Mononuclear cell (primary cell): ENCODE measurements around the gene NKD2. TPM values are rescaled to one million over a fixed set of nuclear protein-coding genes. Genes with fewer than 3 reads are reported as not detected.

Experiments used
- H3K27me3 ChIP-seq: 2 replicates; pipeline ENCODE4 v1.6.0; 2011; ENCODE audit warnings: low read length, control low read depth; ENCODE audit not compliant: insufficient read depth
- H3K4me1 ChIP-seq: 2 replicates; pipeline ENCODE4 v1.5.1; 2011; ENCODE audit warnings: mild to moderate bottlenecking, low read length, control low read depth; ENCODE audit not compliant: insufficient read depth
- H3K4me3 ChIP-seq: 2 replicates; pipeline ENCODE4 v1.5.1; 2011; ENCODE audit warnings: mild to moderate bottlenecking, low read length, moderate library complexity
- H3K9me3 ChIP-seq: 2 replicates; pipeline ENCODE4 v1.5.1; 2011; ENCODE audit warnings: low read depth, mild to moderate bottlenecking, control low read depth, low read length
- total RNA-seq: library from RNA; depleted of rRNA; stranded (reverse); fragments of >200 nt; gene quantifications from one replicate; pipeline ENCODE4 v1.2.3, GENCODE V29; 2012

NKD2 gene
- total RNA-seq, 1 donor = not detected

- H3K9me3 ChIP-seq = no peaks in the 10 kb centered on the region
- no peak overlapping the region for H3K4me3 ChIP-seq
- no peaks in the 10 kb centered on the region for H3K4me1 ChIP-seq
- no peaks in the 10 kb centered on the region for H3K27me3 ChIP-seq
These were observed 34.7 kb downstream of the NKD2 start for GRCh38 chr5:1043327-1043726.

GRCh38 chr5:1044117-1044516, 35.5 kb downstream of the NKD2 start:
- no peaks in the 10 kb centered on the region for H3K9me3 ChIP-seq
- H3K4me3 ChIP-seq = no peak overlapping the region
- no peaks in the 10 kb centered on the region for H3K27me3 ChIP-seq
- no peaks in the 10 kb centered on the region for H3K4me1 ChIP-seq

GRCh38 chr5:1045960-1046560, 37.5 kb downstream of the NKD2 start:
- Histone ChIP-seq H3K27me3 (no peaks in the 10 kb centered on the region), H3K4me1 (no peaks in the 10 kb centered on the region), H3K4me3 (no peak overlapping the region), H3K9me3 (no peaks in the 10 kb centered on the region)

- Histone ChIP-seq H3K4me1 (no peaks in the 10 kb centered on the region), H3K27me3 (no peaks in the 10 kb centered on the region), H3K9me3 (no peaks in the 10 kb centered on the region), H3K4me3 (no peak overlapping the region)
These were observed 38.8 kb downstream of the NKD2 start for GRCh38 chr5:1047332-1047965.

- H3K27me3 ChIP-seq = no peaks in the 10 kb centered on the region
- no peaks in the 10 kb centered on the region for H3K4me1 ChIP-seq
- no peaks in the 10 kb centered on the region for H3K9me3 ChIP-seq
- H3K4me3 ChIP-seq = no peak overlapping the region
These were observed 39.6 kb downstream of the NKD2 start for GRCh38 chr5:1048162-1048721.

GRCh38 chr5:1048861-1049838, 40.5 kb downstream of the NKD2 start:
- Histone ChIP-seq H3K27me3 (no peaks in the 10 kb centered on the region), H3K4me1 (no peaks in the 10 kb centered on the region), H3K4me3 (no peak overlapping the region), H3K9me3 (no peaks in the 10 kb centered on the region)

GRCh38 chr5:1050423-1051365, 42.1 kb downstream of the NKD2 start:
- Histone ChIP-seq H3K9me3 (no peaks in the 10 kb centered on the region), H3K4me3 (no peak overlapping the region), H3K4me1 (no peaks in the 10 kb centered on the region), H3K27me3 (no peaks in the 10 kb centered on the region)

- Histone ChIP-seq H3K4me3 (no peak overlapping the region), H3K27me3 (no peaks in the 10 kb centered on the region), H3K9me3 (no peaks in the 10 kb centered on the region), H3K4me1 (no peaks in the 10 kb centered on the region)
These were observed 42.7 kb downstream of the NKD2 start for GRCh38 chr5:1051366-1051720.

GRCh38 chr5:1052076-1052475, 43.5 kb downstream of the NKD2 start:
- Histone ChIP-seq H3K27me3 (no peaks in the 10 kb centered on the region), H3K4me1 (no peaks in the 10 kb centered on the region), H3K9me3 (no peaks in the 10 kb centered on the region), H3K4me3 (no peak overlapping the region)

- Histone ChIP-seq H3K27me3 (no peaks in the 10 kb centered on the region), H3K9me3 (no peaks in the 10 kb centered on the region)
These were observed 44.2 kb downstream of the NKD2 start for GRCh38 chr5:1052641-1053390.

GRCh38 chr5:1053391-1054017, 44.9 kb downstream of the NKD2 start:
- Histone ChIP-seq H3K27me3 (no peaks in the 10 kb centered on the region), H3K4me1 (no peaks in the 10 kb centered on the region), H3K4me3 (no peak overlapping the region), H3K9me3 (no peaks in the 10 kb centered on the region)

More at GRCh38 chr5:1052641-1053390, 44.2 kb downstream of the NKD2 start:
- Histone ChIP-seq H3K4me1 (no peaks in the 10 kb centered on the region), H3K4me3 (no peak overlapping the region)

GRCh38 chr5:1054018-1054798, 45.6 kb downstream of the NKD2 start:
- Histone ChIP-seq H3K4me1 (no peaks in the 10 kb centered on the region), H3K9me3 (no peaks in the 10 kb centered on the region), H3K27me3 (no peaks in the 10 kb centered on the region), H3K4me3 (no peak overlapping the region)
